ENCODE data around the gene GCFC2. TPM values are rescaled to one million over a fixed set of nuclear protein-coding genes. Genes with fewer than 3 reads are reported as not detected.

GCFC2 gene
- total and polyA plus RNA-seq, 2 of the 13 experiments (the other 11 are each of a cell fraction or from before 2014, with no cell fraction given) = 26.8 to 49.0 TPM

DNA sequence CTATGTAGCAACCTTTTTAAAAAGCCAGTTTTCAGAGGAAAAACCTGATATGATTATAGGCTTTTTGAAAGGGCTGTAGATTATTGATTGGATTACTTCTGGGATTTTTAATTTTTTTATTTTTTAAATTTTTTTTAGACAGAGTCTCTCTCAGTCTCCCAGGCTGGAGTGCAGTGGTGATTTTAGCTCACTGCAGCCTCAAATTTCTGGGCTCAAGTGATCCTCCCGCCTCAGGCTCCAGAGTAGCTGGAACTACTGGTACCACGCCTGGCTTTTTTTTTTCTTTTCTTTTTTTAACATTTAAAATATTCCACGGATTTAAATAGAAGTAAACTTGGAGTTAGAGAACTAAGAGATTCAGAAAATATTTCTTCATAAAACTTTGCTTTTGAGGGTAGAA, 62.9 kb downstream of the GCFC2 start:
- TF ChIP-seq, protein P1, sequence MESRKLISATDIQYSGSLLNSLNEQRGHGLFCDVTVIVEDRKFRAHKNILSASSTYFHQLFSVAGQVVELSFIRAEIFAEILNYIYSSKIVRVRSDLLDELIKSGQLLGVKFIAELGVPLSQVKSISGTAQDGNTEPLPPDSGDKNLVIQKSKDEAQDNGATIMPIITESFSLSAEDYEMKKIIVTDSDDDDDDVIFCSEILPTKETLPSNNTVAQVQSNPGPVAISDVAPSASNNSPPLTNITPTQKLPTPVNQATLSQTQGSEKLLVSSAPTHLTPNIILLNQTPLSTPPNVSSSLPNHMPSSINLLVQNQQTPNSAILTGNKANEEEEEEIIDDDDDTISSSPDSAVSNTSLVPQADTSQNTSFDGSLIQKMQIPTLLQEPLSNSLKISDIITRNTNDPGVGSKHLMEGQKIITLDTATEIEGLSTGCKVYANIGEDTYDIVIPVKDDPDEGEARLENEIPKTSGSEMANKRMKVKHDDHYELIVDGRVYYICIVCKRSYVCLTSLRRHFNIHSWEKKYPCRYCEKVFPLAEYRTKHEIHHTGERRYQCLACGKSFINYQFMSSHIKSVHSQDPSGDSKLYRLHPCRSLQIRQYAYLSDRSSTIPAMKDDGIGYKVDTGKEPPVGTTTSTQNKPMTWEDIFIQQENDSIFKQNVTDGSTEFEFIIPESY (CRISPR knock-in tag; IDR thresholded peaks at IDR 0.05) = peak; percentile 25; the same call in 1 of the 2 replicates
- TF ChIP-seq TCF7 (IDR thresholded peaks at IDR 0.05; ENCODE audit: low read depth) (no peak), GABPB1 (CRISPR knock-in tag; IDR thresholded peaks at IDR 0.05) (no peak)
- TF ChIP-seq, protein P2, sequence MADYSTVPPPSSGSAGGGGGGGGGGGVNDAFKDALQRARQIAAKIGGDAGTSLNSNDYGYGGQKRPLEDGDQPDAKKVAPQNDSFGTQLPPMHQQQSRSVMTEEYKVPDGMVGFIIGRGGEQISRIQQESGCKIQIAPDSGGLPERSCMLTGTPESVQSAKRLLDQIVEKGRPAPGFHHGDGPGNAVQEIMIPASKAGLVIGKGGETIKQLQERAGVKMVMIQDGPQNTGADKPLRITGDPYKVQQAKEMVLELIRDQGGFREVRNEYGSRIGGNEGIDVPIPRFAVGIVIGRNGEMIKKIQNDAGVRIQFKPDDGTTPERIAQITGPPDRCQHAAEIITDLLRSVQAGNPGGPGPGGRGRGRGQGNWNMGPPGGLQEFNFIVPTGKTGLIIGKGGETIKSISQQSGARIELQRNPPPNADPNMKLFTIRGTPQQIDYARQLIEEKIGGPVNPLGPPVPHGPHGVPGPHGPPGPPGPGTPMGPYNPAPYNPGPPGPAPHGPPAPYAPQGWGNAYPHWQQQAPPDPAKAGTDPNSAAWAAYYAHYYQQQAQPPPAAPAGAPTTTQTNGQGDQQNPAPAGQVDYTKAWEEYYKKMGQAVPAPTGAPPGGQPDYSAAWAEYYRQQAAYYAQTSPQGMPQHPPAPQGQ (CRISPR knock-in tag; IDR thresholded peaks at IDR 0.05; ENCODE audit: borderline replicate concordance) = no peak
- TF ChIP-seq, protein P3, sequence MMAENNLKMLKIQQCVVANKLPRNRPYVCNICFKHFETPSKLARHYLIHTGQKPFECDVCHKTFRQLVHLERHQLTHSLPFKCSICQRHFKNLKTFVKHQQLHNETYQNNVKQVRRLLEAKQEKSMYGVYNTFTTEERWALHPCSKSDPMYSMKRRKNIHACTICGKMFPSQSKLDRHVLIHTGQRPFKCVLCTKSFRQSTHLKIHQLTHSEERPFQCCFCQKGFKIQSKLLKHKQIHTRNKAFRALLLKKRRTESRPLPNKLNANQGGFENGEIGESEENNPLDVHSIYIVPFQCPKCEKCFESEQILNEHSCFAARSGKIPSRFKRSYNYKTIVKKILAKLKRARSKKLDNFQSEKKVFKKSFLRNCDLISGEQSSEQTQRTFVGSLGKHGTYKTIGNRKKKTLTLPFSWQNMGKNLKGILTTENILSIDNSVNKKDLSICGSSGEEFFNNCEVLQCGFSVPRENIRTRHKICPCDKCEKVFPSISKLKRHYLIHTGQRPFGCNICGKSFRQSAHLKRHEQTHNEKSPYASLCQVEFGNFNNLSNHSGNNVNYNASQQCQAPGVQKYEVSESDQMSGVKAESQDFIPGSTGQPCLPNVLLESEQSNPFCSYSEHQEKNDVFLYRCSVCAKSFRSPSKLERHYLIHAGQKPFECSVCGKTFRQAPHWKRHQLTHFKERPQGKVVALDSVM (CRISPR knock-in tag; IDR thresholded peaks at IDR 0.05) = peak; percentile 53; the same call in 1 of the 2 replicates
- TF ChIP-seq, protein P4, sequence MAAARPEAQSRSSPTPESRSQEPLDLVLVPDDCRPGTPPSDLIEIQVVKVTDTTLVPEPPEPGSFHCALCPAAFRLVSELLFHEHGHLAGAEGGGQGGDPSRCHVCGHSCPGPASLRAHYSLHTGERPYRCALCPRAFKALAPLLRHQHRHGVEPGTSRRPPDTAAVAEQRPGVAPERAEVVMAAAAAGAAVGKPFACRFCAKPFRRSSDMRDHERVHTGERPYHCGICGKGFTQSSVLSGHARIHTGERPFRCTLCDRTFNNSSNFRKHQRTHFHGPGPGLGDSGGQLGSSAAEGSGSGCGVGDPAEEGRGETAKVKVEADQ (CRISPR knock-in tag; IDR thresholded peaks at IDR 0.05; ENCODE audit: borderline replicate concordance) = no peak
- no peaks in the 10 kb centered on the region for H4K20me1 ChIP-seq (ENCODE audit: insufficient read depth, low read length)
- FAIRE-seq = no peak
- CTCF ChIA-PET (ENCODE audit: low intra/inter-chr PET ratio, low total read pairs) = no interaction called here
- BruUV-seq (replicated peaks) = no TSS peak
- no peak overlapping the region for H2AFZ ChIP-seq (ENCODE audit: low read length)
- intact Hi-C loops (cut with micrococcal nuclease; ENCODE audit: unreplicated experiment) = loop anchor here (2.0 kb wide), 1 partner anchor 63 kb away; the partner anchor contains the start of gene GCFC2
- H3K27me3 ChIP-seq (ENCODE audit: control insufficient read depth in 1 of 2, insufficient read depth in 2 of 2, low read length in 2 of 2) = no peaks in the 10 kb centered on the region; a peak in 1 of 5 replicates
- peaks cover 12 to 37% of the 10 kb centered on the region in 2 experiments for H3K36me3 ChIP-seq (replicated peaks in 1 of 2; ENCODE audit: control insufficient read depth in 1 of 2, insufficient read depth in 2 of 2, low read length in 2 of 2)
- peaks cover 35% of the 10 kb centered on the region for H3K79me2 ChIP-seq (ENCODE audit: insufficient read depth, low read length)
- in situ Hi-C loops (cut with HindIII; ENCODE audit: extremely low pct_ligation_motif_present, low pct_unique_long_range_greater_than_20kb) = no loop called here
- H3K4me1 ChIP-seq (ENCODE audit: insufficient read depth, low read length) = peaks cover 26% of the 10 kb centered on the region
- no peaks in the 10 kb centered on the region for H3K9me3 ChIP-seq (ENCODE audit: low read length)
- 48% methylated on average over 3 of the region's 3 CpGs for WGBS (ENCODE audit: low lambda C conversion rate)
- ATAC-seq = no peak
- DNase-seq (ENCODE audit: low spot score) = no peak
- H3K27ac ChIP-seq (ENCODE audit: extremely low read length, insufficient read depth, low read length) = peak overlapping the region; percentile 82
- peak overlapping the region; percentile 96 for H3K9ac ChIP-seq (ENCODE audit: insufficient read depth, low read depth, low read length)
- H3K4me2 ChIP-seq (ENCODE audit: low read depth, low read length) = peak overlapping the region; percentile 72
- peak overlapping the region; percentile 82 to 94 (median 90); a peak in 5 of 6 replicates for H3K4me3 ChIP-seq (replicated peaks in 1 of 3; ENCODE audit: insufficient read depth in 1 of 3, low read depth in 2 of 3, low read length in 3 of 3)
- POLR2A ChIA-PET = interaction anchor here (2.0 to 2.2 kb wide), 4 partner anchors 8 to 62 kb away, joined by 5 to 15 read pairs (median 14); partner anchors contain the start of gene GCFC2
